Cardiac muscle cell (in vitro differentiated cells and primary cell): ENCODE results near the gene TIAM2. TPM values are rescaled to one million over a fixed set of nuclear protein-coding genes. Genes with fewer than 3 reads are reported as not detected.

ENCODE experiments used
- DNase-seq, 2 donors: peaks; one replicate each; pipeline versions ENCODE4 v3.0.0 to v3.0.0-alpha.2; 2010 to 2017; ENCODE audit warnings: low read depth in 1 of 2, low spot score in 1 of 2
- H3K27ac ChIP-seq: fragments of 200-600 bp; sonication (generic); 2 replicates; pipeline ENCODE4 v1.5.1; 2016
- H3K27me3 ChIP-seq: fragments of 200-600 bp; sonication (generic); 2 replicates; pipeline ENCODE4 v1.6.0; 2016; ENCODE audit warnings: control low read depth
- H3K36me3 ChIP-seq: fragments of 200-600 bp; sonication (generic); 2 replicates; pipeline ENCODE4 v1.5.1; 2016; ENCODE audit warnings: control low read depth
- H3K4me1 ChIP-seq: fragments of 200-600 bp; sonication (generic); 2 replicates; pipeline ENCODE4 v1.8.1; 2017; ENCODE audit warnings: low read depth, mild to moderate bottlenecking, mixed run types
- H3K4me3 ChIP-seq: fragments of 200-600 bp; sonication (generic); 2 replicates; pipeline ENCODE4 v1.5.1; 2016; ENCODE audit warnings: mild to moderate bottlenecking
- H3K9me3 ChIP-seq: fragments of 200-600 bp; sonication (generic); 2 replicates; pipeline ENCODE4 v1.5.1; 2017; ENCODE audit warnings: low read depth, mild to moderate bottlenecking, control low read depth
- CTCF ChIP-seq: IDR thresholded peaks from 2 replicates; pipeline ENCODE4 v1.5.1; 2012; ENCODE audit warnings: low read depth, mild to moderate bottlenecking, low read length
- polyA plus RNA-seq: library from polyadenylated mRNA; unstranded; fragments of >200 nt; fragmentation: Nextera tagmentation; extraction: Ambion mirVana; gene quantifications from 2 replicates; pipeline ENCODE4 v1.2.1, GENCODE V29; 2016
- total RNA-seq: library from RNA; depleted of rRNA; stranded (reverse); fragments of >200 nt; gene quantifications from 2 replicates; pipeline ENCODE4 v1.2.3, GENCODE V29; 2016

TIAM2 gene
- total and polyA plus RNA-seq, 2 experiments from 2014 or later, result 3.9 to 12.4 TPM

DNA sequence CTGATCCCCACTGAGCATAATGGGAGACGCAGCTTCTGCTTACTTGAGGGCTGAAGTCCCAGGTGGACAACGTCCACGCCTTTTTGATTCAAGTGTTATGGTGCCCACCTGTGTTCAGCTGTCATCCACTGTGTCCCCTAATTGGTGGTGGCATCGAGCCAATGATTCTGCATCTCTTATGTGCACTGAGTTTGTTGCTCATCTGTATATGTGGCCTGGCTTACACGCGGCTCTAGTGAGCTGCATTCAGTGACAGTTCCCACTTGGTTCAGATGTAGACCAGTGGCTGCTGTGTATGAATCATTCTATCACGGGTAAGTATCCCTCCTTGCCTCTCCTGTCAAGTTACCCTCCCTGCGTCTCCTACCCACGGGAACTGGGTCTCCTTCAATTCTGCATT lies 137.5 kb downstream of the TIAM2 start:
- Histone ChIP-seq H3K27ac (no peak overlapping the region), H3K4me1 (no peaks in the 10 kb centered on the region), H3K27me3 (peaks cover 61% of the 10 kb centered on the region), H3K9me3 (no peaks in the 10 kb centered on the region), H3K4me3 (no peak overlapping the region), H3K36me3 (no peaks in the 10 kb centered on the region)
- no peak for DNase-seq
- no peak for TF ChIP-seq CTCF

- DNase-seq, result peak in 1 of 2 donors; percentile 24
- no peaks in the 10 kb centered on the region for H3K36me3 ChIP-seq
- no peak overlapping the region for H3K4me3 ChIP-seq
- TF ChIP-seq CTCF, result no peak
- H3K27ac ChIP-seq, result no peak overlapping the region
- peaks cover 59% of the 10 kb centered on the region for H3K27me3 ChIP-seq
- H3K4me1 ChIP-seq, result no peaks in the 10 kb centered on the region
- H3K9me3 ChIP-seq, result no peaks in the 10 kb centered on the region
Observed at GRCh38 chr6:155141002-155141401, 145.9 kb downstream of the TIAM2 start.

- no peaks in the 10 kb centered on the region for H3K4me1 ChIP-seq
- H3K27me3 ChIP-seq, result peaks cover 57% of the 10 kb centered on the region
- TF ChIP-seq CTCF, result no peak
- no peak for DNase-seq
- no peaks in the 10 kb centered on the region for H3K36me3 ChIP-seq
- no peak overlapping the region for H3K27ac ChIP-seq
- no peak overlapping the region for H3K4me3 ChIP-seq
- no peaks in the 10 kb centered on the region for H3K9me3 ChIP-seq
Observed at GRCh38 chr6:155141512-155141911, 146.4 kb downstream of the TIAM2 start.

- TF ChIP-seq CTCF, result no peak
- Histone ChIP-seq H3K36me3 (no peaks in the 10 kb centered on the region), H3K9me3 (no peaks in the 10 kb centered on the region), H3K4me3 (no peak overlapping the region), H3K4me1 (no peaks in the 10 kb centered on the region), H3K27ac (no peak overlapping the region), H3K27me3 (peaks cover 48% of the 10 kb centered on the region)
- DNase-seq, result peak in 1 of 2 donors; percentile 29
Observed at GRCh38 chr6:155142168-155143028, 147.3 kb downstream of the TIAM2 start.

DNA sequence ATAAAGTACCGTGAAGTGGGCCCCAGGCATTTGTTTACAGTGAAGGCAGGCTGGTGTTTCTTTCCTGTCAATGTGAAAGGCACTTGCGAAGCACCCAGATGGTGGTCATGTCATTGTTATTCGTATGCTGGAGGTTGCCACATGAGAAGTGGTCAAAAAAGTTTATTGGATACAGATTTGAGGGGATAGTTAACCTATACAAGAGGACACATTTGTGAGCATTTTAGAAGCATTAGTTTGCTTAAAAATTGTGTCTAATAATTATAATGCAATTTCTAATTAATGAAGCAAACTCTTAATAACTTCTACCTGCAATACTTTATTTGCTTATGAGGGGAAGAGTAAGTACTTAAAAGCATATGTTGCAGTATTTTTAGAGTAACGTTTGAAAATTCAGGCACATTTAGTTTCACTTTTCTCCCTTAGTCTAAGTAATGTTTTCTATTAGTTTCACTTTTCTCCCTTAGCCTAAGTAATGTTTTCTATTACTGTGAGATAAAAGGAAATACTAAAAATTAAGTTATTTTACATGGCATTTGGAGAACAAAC lies 148.0 kb downstream of the TIAM2 start:
- DNase-seq, result peak in 1 of 2 donors; percentile 29
- Histone ChIP-seq H3K36me3 (no peaks in the 10 kb centered on the region), H3K4me3 (no peak overlapping the region)

More for the DNA sequence above, 148.0 kb downstream of the TIAM2 start:
- Histone ChIP-seq H3K27ac (no peak overlapping the region), H3K4me1 (no peaks in the 10 kb centered on the region), H3K9me3 (no peaks in the 10 kb centered on the region), H3K27me3 (peaks cover 48% of the 10 kb centered on the region)
- no peak for TF ChIP-seq CTCF
